Measurements from ENCODE around the gene SLC10A7. TPM values are rescaled to one million over a fixed set of nuclear protein-coding genes. Genes with fewer than 3 reads are reported as not detected.

Gene SLC10A7
- total and polyA plus RNA-seq, 2 donors (not counting 1 experiment from before 2014, with no cell fraction given): 5.7 to 18.3 TPM

GRCh38 chr4:146235654-146236177, 286.0 kb downstream of the SLC10A7 start:
- no peak overlapping the region for H3K4me2 ChIP-seq (replicated peaks; ENCODE audit: low read depth, low read length, poor library complexity, severe bottlenecking)
- TF ChIP-seq EZH2 (IDR thresholded peaks at IDR 0.05; ENCODE audit: borderline replicate concordance, insufficient read depth, low read depth, low read length, poor library complexity, severe bottlenecking) (no peak), CTCF (IDR thresholded peaks at IDR 0.05) (no peak)
- DNase-seq (no peak), ATAC-seq (ENCODE audit: low read depth) (no peak)
- no peak overlapping the region for H3K27ac Mint-ChIP-seq
- no peaks in the 10 kb centered on the region for H3K4me1 Mint-ChIP-seq
- no peaks in the 10 kb centered on the region for H3K36me3 ChIP-seq (replicated peaks in 1 of 2; ENCODE audit: control extremely low read depth in 1 of 2, control insufficient read depth in 1 of 2, extremely low read depth in 1 of 2, insufficient read depth in 2 of 2, low read length in 1 of 2)
- 62% methylated on average over 6 of the region's 8 CpGs for WGBS (ENCODE audit: insufficient coverage)
- no peaks in the 10 kb centered on the region for H3K9me3 Mint-ChIP-seq (ENCODE audit: insufficient read depth)
- intact Hi-C loops (cut with micrococcal nuclease): no loop called here
- H3K27ac ChIP-seq (ENCODE audit: low read length in 2 of 2): no peak overlapping the region
- no peak overlapping the region for H3K9ac ChIP-seq (ENCODE audit: low read length)
- H3K27me3 Mint-ChIP-seq: no peaks in the 10 kb centered on the region
- H4K20me1 ChIP-seq (ENCODE audit: control insufficient read depth, insufficient read depth, low read length, poor library complexity, severe bottlenecking): no peaks in the 10 kb centered on the region
- no peak overlapping the region for H2AFZ ChIP-seq (ENCODE audit: insufficient read depth, low read depth, low read length, poor library complexity, severe bottlenecking)
- H3K4me3 Mint-ChIP-seq: no peak overlapping the region
- H3K79me2 ChIP-seq (ENCODE audit: control insufficient read depth, insufficient read depth, low read length): no peaks in the 10 kb centered on the region
- no peak overlapping the region for H3K4me3 ChIP-seq (ENCODE audit: control extremely low read depth in 1 of 5, extremely low read depth in 1 of 5, insufficient read depth in 1 of 5, low read depth in 2 of 5, low read length in 4 of 5)
- peaks cover 0 to 5% (median 0%) of the 10 kb centered on the region in 4 experiments for H3K27me3 ChIP-seq (replicated peaks in 1 of 4; ENCODE audit: control extremely low read depth in 1 of 4, control insufficient read depth in 3 of 4, insufficient read depth in 4 of 4, low read length in 3 of 4)
- H3K4me1 ChIP-seq (ENCODE audit: control insufficient read depth in 2 of 2, insufficient read depth in 2 of 2, low read length in 2 of 2): no peaks in the 10 kb centered on the region
- peaks cover 0 to 3% (median 0%) of the 10 kb centered on the region in 3 donors for H3K9me3 ChIP-seq (ENCODE audit: control extremely low read depth in 1 of 3, control insufficient read depth in 2 of 3, insufficient read depth in 1 of 3, low read length in 2 of 3)
- ChIA-PET CTCF (interaction anchor here (0.6 kb wide), 1 partner anchor 244 kb away, joined by 4 read pairs; no protein-coding TSS in a partner anchor), POLR2A (no interaction called here)

- DNase-seq (no peak), ATAC-seq (ENCODE audit: low read depth) (no peak)
- ChIA-PET CTCF (no interaction called here), POLR2A (no interaction called here)
- no peak overlapping the region for H3K27ac Mint-ChIP-seq
- peaks cover 0 to 3% (median 0%) of the 10 kb centered on the region in 4 experiments for H3K27me3 ChIP-seq (replicated peaks in 1 of 4; ENCODE audit: control extremely low read depth in 1 of 4, control insufficient read depth in 3 of 4, insufficient read depth in 4 of 4, low read length in 3 of 4)
- intact Hi-C loops (cut with micrococcal nuclease): no loop called here
- H4K20me1 ChIP-seq (ENCODE audit: control insufficient read depth, insufficient read depth, low read length, poor library complexity, severe bottlenecking): no peaks in the 10 kb centered on the region
- no peaks in the 10 kb centered on the region for H3K27me3 Mint-ChIP-seq
- H2AFZ ChIP-seq (ENCODE audit: insufficient read depth, low read depth, low read length, poor library complexity, severe bottlenecking): no peak overlapping the region
- peaks cover 0 to 3% (median 0%) of the 10 kb centered on the region in 3 donors for H3K9me3 ChIP-seq (ENCODE audit: control extremely low read depth in 1 of 3, control insufficient read depth in 2 of 3, insufficient read depth in 1 of 3, low read length in 2 of 3)
- H3K4me3 ChIP-seq (ENCODE audit: control extremely low read depth in 1 of 5, extremely low read depth in 1 of 5, insufficient read depth in 1 of 5, low read depth in 2 of 5, low read length in 4 of 5): no peak overlapping the region
- no peak overlapping the region for H3K4me2 ChIP-seq (replicated peaks; ENCODE audit: low read depth, low read length, poor library complexity, severe bottlenecking)
- no peak for TF ChIP-seq EZH2 (IDR thresholded peaks at IDR 0.05; ENCODE audit: borderline replicate concordance, insufficient read depth, low read depth, low read length, poor library complexity, severe bottlenecking)
- TF ChIP-seq CTCF (IDR thresholded peaks at IDR 0.05): no peak
- whole genome bisulfite sequencing (ENCODE audit: insufficient coverage): no CpG with 5 or more reads among the region's 1 CpG
- H3K36me3 ChIP-seq (replicated peaks in 1 of 2; ENCODE audit: control extremely low read depth in 1 of 2, control insufficient read depth in 1 of 2, extremely low read depth in 1 of 2, insufficient read depth in 2 of 2, low read length in 1 of 2): no peaks in the 10 kb centered on the region
- no peak overlapping the region for H3K4me3 Mint-ChIP-seq
- no peaks in the 10 kb centered on the region for H3K4me1 ChIP-seq (ENCODE audit: control insufficient read depth in 2 of 2, insufficient read depth in 2 of 2, low read length in 2 of 2)
- H3K27ac ChIP-seq (ENCODE audit: low read length in 2 of 2): no peak overlapping the region
- no peaks in the 10 kb centered on the region for H3K9me3 Mint-ChIP-seq (ENCODE audit: insufficient read depth)
- H3K79me2 ChIP-seq (ENCODE audit: control insufficient read depth, insufficient read depth, low read length): no peaks in the 10 kb centered on the region
- no peaks in the 10 kb centered on the region for H3K4me1 Mint-ChIP-seq
- no peak overlapping the region for H3K9ac ChIP-seq (ENCODE audit: low read length)
These were observed 289.5 kb downstream of the SLC10A7 start for GRCh38 chr4:146232131-146232722.

Measured in B cell (primary cell).